GM19023 (cell line): ENCODE results near the gene PAN3.
"Not testable (repeated sequence)": the region's sequence is repeated elsewhere in the genome, so short reads cannot be mapped to it uniquely, and the experiment has no call there.

Experiments
- ATAC-seq: cut with Tn5 transposase; IDR thresholded peaks from one replicate; pipeline ENCODE4 v1.9.1; 2021; ENCODE audit warnings: mild to moderate bottlenecking, moderate library complexity; ENCODE audit not compliant: unreplicated experiment

Gene PAN3

GRCh38 chr13:28138012-28138755 is at the start of gene PAN3:
PAN3 (plus strand) TSS chr13:28138545; CDS start chr13:28138658, 113 bp downstream.
- ATAC-seq = peak; percentile 50

- ATAC-seq = no peak
These were observed 49.3 kb upstream of the PAN3 start for GRCh38 chr13:28089065-28089464.

- ATAC-seq = no peak
These were observed 45.9 kb upstream of the PAN3 start for GRCh38 chr13:28092431-28092830.

GRCh38 chr13:28093881-28094280 is 44.5 kb upstream of the PAN3 start:
- ATAC-seq = no peak

- no peak for ATAC-seq
These were observed 44.0 kb upstream of the PAN3 start for GRCh38 chr13:28094306-28094705.

GRCh38 chr13:28097503-28097902 is 40.8 kb upstream of the PAN3 start:
- no peak for ATAC-seq

- no peak for ATAC-seq
These were observed 38.8 kb upstream of the PAN3 start for GRCh38 chr13:28099396-28100149.

GRCh38 chr13:28100150-28101121 is 37.9 kb upstream of the PAN3 start, which contains the start of gene FLT3:
FLT3 (minus strand) TSS chr13:28100576; CDS start chr13:28100510, 66 bp downstream.
- ATAC-seq = peak; percentile 52

GRCh38 chr13:28101886-28102285 is 36.5 kb upstream of the PAN3 start:
- ATAC-seq = not testable (repeated sequence)

- no peak for ATAC-seq
These were observed 31.4 kb upstream of the PAN3 start for GRCh38 chr13:28106976-28107375.

GRCh38 chr13:28110414-28110813 is 27.9 kb upstream of the PAN3 start:
- ATAC-seq = no peak

GRCh38 chr13:28116736-28117135 is 21.6 kb upstream of the PAN3 start:
- no peak for ATAC-seq

GRCh38 chr13:28117689-28118377 is 20.5 kb upstream of the PAN3 start:
- no peak for ATAC-seq

GRCh38 chr13:28120317-28120716 is 18.0 kb upstream of the PAN3 start:
- no peak for ATAC-seq

- ATAC-seq = no peak
These were observed 17.1 kb upstream of the PAN3 start for GRCh38 chr13:28121224-28121623.

- no peak for ATAC-seq
These were observed 10.3 kb upstream of the PAN3 start for GRCh38 chr13:28128030-28128429.

- no peak for ATAC-seq
These were observed 9.4 kb upstream of the PAN3 start for GRCh38 chr13:28128926-28129325.

- ATAC-seq = no peak
These were observed 8.2 kb upstream of the PAN3 start for GRCh38 chr13:28129911-28130693.

- no peak for ATAC-seq
These were observed 6.7 kb upstream of the PAN3 start for GRCh38 chr13:28131646-28132045.

GRCh38 chr13:28136916-28137315 is 1.4 kb upstream of the PAN3 start:
- ATAC-seq = no peak
